NCI-H1092 (cell line): ENCODE results near the gene HIBCH.

Source experiments
- DNase-seq: peaks from one replicate; lab custom pipeline; 2025; lab: John Stamatoyannopoulos, UW

HIBCH gene

GRCh38 chr2:190156530-190157212 is 163.0 kb downstream of the HIBCH start:
- no peak for DNase-seq
